HAP-1 (cell line): Measurements from ENCODE around the gene NOCT.
"Not testable (repeated sequence)": the region's sequence is repeated elsewhere in the genome, so short reads cannot be mapped to it uniquely, and the experiment has no call there.

Source experiments
- DNase-seq, 2 experiments: peaks; one replicate each; pipeline ENCODE4 v3.0.0-alpha.2; 2016 to 2020; ENCODE audit warnings: low spot score in 2 of 2
- H3K27me3 ChIP-seq: fragments of 250-450 bp; sonication (Bioruptor Pico); 2 replicates; pipeline ENCODE4 v1.5.1; 2020; ENCODE audit warnings: low read depth, mild to moderate bottlenecking, moderate library complexity
- H3K36me3 ChIP-seq: fragments of 250-450 bp; sonication (Bioruptor Pico); replicated peaks from 2 replicates; pipeline ENCODE4 v1.5.1; 2020; ENCODE audit warnings: mild to moderate bottlenecking
- H3K4me1 ChIP-seq: fragments of 250-450 bp; sonication (Bioruptor Pico); 2 replicates; pipeline ENCODE4 v1.5.1; 2020; ENCODE audit warnings: mild to moderate bottlenecking
- H3K4me3 ChIP-seq: fragments of 250-450 bp; sonication (Bioruptor Pico); 2 replicates; pipeline ENCODE4 v1.5.1; 2020; ENCODE audit warnings: mild to moderate bottlenecking, moderate library complexity
- H3K9me3 ChIP-seq: fragments of 250-450 bp; sonication (Bioruptor Pico); 2 replicates; pipeline ENCODE4 v1.5.1; 2020; ENCODE audit warnings: mild to moderate bottlenecking, moderate library complexity
- in situ Hi-C: fragments of 300-500 bp; cut with MboI; formaldehyde crosslinking; loops from 3 replicates; pipeline ENCODE4 v1.14.3; 2020; ENCODE audit warnings: low sequenced_read_pairs, inconsistent platforms, mixed read lengths

The NOCT gene

GRCh38 chr4:138992676-138993075 is 22.9 kb upstream of the NOCT start:
- Histone ChIP-seq H3K4me3 (no peak overlapping the region), H3K9me3 (no peaks in the 10 kb centered on the region), H3K27me3 (no peaks in the 10 kb centered on the region), H3K4me1 (no peaks in the 10 kb centered on the region), H3K36me3 (no peaks in the 10 kb centered on the region)
- no peak for DNase-seq
- in situ Hi-C loops, result no loop called here

- Histone ChIP-seq H3K36me3 (no peaks in the 10 kb centered on the region), H3K4me1 (no peaks in the 10 kb centered on the region), H3K27me3 (no peaks in the 10 kb centered on the region), H3K9me3 (no peaks in the 10 kb centered on the region), H3K4me3 (no peak overlapping the region)
- in situ Hi-C loops, result no loop called here
- peak in 1 of 2 experiments; percentile 10 for DNase-seq
These were observed 19.5 kb upstream of the NOCT start for GRCh38 chr4:138996090-138996489.

DNA sequence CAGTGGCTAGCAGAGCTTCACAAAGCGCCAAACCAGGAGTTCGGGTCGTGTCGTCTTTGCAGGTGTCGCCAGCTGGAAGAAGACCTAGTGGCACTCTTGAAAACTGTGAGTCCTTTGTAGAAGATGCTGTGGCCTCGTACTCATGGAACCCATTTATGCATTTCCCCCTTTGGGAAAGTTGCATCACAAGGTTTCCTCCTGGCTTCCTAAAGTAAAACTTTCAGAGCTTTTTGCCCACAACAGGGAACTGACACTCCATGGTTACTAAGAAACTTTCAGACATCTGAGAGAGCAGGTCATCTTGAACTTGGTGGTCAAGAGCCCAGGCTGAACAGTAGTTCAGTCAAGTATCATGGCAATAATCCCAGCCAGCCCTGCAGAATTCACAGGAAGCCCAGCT is 15.9 kb upstream of the NOCT start:
- Histone ChIP-seq H3K9me3 (no peaks in the 10 kb centered on the region), H3K4me1 (no peaks in the 10 kb centered on the region), H3K4me3 (no peak overlapping the region), H3K27me3 (no peaks in the 10 kb centered on the region), H3K36me3 (no peaks in the 10 kb centered on the region)
- in situ Hi-C loops, result no loop called here
- no peak for DNase-seq

DNA sequence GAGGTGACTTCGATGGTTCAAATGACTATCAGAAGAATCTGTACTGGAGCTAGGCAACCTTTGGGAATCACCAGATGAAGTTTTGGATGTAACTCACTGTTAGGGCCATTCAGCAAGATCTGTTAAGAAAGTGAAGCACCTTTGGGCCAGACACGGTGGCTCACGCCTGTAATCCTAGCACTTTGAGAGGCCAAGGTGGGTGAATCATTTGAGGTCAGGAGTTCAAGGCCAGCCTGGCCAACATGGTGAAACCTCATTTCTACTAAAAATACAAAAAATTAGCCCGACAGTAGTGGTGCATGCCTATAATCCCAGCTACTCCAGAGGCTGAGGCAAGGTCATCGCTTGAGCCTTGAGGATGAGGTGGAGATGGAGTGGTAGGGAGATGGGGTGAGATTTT is 15.4 kb upstream of the NOCT start:
- DNase-seq, in situ Hi-C loops: not testable (repeated sequence)

DNA sequence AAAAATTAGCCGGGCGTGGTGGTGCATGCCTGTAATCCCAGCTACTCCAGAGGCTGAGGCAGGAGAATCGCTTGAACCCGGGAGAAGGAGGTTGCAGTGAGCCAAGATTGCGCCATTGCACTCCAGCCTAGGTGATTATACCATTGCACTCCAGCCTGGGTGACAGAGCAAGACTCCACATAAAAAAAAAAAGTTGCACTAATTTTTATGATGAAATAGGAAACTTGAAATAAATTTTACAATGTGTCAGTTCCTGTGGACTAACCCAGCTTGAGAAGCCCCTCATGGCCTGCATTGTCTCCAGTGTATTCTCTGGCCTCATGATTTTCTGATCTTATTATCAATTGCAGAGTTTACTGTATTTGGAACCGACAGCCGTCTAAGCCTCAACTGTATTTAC is 14.2 kb upstream of the NOCT start:
- H3K36me3 ChIP-seq, H3K4me3 ChIP-seq, H3K9me3 ChIP-seq, H3K4me1 ChIP-seq, DNase-seq, H3K27me3 ChIP-seq, in situ Hi-C loops: not testable (repeated sequence)

More for the DNA sequence above, 15.4 kb upstream of the NOCT start:
- H3K4me1 ChIP-seq, H3K9me3 ChIP-seq, H3K27me3 ChIP-seq, H3K4me3 ChIP-seq, H3K36me3 ChIP-seq: not testable (repeated sequence)

DNA sequence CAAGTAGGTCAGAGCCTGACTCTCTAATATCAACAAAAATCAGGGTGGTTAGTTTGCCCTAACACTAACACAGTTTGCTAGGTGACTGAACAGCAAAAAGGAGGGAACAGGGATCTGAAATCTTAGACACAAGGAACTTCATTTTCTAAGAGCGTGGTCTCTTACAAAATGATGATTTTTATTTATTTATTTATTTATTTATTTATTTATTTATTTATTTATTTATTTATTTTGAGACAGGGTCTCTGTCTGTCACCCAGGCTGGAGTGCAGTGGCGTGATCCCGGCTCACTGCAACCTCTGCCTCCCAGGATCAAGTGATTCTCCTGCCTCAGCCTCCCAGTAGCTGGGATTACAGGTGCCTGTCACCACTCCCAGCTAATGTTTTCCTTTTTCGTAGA is 11.9 kb upstream of the NOCT start:
- in situ Hi-C loops, result not testable (repeated sequence)

GRCh38 chr4:139005774-139006173 is 9.8 kb upstream of the NOCT start:
- Histone ChIP-seq H3K27me3 (no peaks in the 10 kb centered on the region), H3K36me3 (no peaks in the 10 kb centered on the region), H3K4me1 (no peaks in the 10 kb centered on the region), H3K9me3 (peaks cover 8% of the 10 kb centered on the region), H3K4me3 (no peak overlapping the region)
- DNase-seq, result no peak
- in situ Hi-C loops, result no loop called here

More for the DNA sequence above, 11.9 kb upstream of the NOCT start:
- not testable (repeated sequence) for H3K4me1 ChIP-seq, DNase-seq, H3K27me3 ChIP-seq, H3K36me3 ChIP-seq, H3K9me3 ChIP-seq, H3K4me3 ChIP-seq

GRCh38 chr4:139007640-139008039 is 7.9 kb upstream of the NOCT start:
- Histone ChIP-seq H3K9me3 (peaks cover 8% of the 10 kb centered on the region), H3K36me3 (no peaks in the 10 kb centered on the region), H3K4me1 (no peaks in the 10 kb centered on the region), H3K27me3 (no peaks in the 10 kb centered on the region), H3K4me3 (no peak overlapping the region)
- no peak for DNase-seq
- in situ Hi-C loops, result no loop called here

DNA sequence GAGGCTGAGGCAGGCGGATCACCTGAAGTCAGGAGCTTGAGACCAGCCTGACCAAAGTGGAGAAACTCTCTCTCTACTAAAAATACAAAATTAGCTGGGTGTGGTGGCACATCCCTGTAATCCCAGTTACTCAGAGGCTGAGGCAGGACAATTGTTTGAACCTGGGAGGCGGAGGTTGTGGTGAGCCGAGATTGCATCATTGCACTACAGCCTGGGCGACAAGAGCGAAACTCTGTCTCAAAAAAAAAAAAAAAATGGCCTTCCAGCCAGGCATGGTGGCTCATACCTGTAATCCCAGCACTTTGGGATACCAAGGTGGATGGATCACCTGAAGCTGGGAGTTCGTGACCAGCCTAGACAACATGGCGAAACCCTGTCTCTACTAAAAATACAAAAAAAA is 7.3 kb upstream of the NOCT start:
- H3K27me3 ChIP-seq, in situ Hi-C loops, H3K4me1 ChIP-seq, H3K36me3 ChIP-seq, H3K9me3 ChIP-seq, DNase-seq, H3K4me3 ChIP-seq: not testable (repeated sequence)

GRCh38 chr4:139009702-139010101 is 5.9 kb upstream of the NOCT start:
- Histone ChIP-seq H3K4me1 (peaks cover 8% of the 10 kb centered on the region), H3K36me3 (no peaks in the 10 kb centered on the region), H3K4me3 (no peak overlapping the region), H3K27me3 (no peaks in the 10 kb centered on the region), H3K9me3 (peaks cover 8% of the 10 kb centered on the region)
- no peak for DNase-seq
- in situ Hi-C loops, result no loop called here

- Histone ChIP-seq H3K27me3 (no peaks in the 10 kb centered on the region), H3K9me3 (peaks cover 8% of the 10 kb centered on the region), H3K36me3 (no peaks in the 10 kb centered on the region), H3K4me1 (peaks cover 14% of the 10 kb centered on the region), H3K4me3 (no peak overlapping the region)
- no peak for DNase-seq
- in situ Hi-C loops, result no loop called here
These were observed 4.2 kb upstream of the NOCT start for GRCh38 chr4:139011225-139011950.

DNA sequence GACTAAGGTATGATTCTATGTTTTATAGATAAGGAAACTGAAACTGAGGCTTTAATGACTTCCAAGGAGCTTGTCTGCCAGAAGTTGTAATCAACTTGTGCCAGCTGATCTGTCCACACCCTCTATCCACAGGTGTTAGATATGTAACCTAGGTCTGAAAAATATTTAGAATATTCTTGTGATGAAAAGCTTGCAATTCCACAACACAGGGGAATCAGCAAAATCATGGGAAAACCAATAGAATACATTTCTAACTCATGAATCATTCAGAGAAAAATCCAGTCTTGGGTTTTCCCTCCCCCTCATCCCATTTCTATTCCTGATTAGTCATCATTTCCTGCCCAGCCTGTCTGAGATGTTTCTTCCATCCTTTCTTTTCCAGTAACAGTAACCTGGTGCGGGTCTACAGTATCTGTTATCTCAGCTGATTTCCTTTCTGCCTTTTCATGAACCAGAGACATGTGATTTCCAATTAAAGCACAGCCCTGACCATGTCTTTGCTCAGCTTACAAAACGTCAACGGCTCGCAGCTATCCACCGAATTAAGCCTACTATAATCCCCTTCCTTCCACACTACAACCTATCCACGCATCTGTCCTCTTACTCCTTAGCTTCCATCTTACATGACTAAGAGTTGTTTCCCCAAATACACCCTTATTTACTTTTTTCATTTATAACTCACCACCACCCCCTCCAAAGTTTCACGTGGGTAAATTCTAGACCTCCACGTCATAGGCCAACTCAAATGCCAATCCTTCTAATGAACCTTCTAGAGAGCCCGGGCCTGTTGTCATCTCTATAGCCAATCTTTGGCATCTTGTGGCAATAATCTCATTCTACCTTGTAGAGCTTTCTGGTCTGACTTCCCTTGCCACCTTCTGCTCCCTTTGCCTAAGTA is 961 bp upstream of the NOCT start:
- DNase-seq, result peak in 1 of 2 experiments; percentile 29
- in situ Hi-C loops, result no loop called here
- H3K4me3 ChIP-seq, result peak overlapping the region; percentile 70
- peaks cover 31% of the 10 kb centered on the region for H3K4me1 ChIP-seq
- no peaks in the 10 kb centered on the region for H3K36me3 ChIP-seq
- no peaks in the 10 kb centered on the region for H3K27me3 ChIP-seq
- H3K9me3 ChIP-seq, result no peaks in the 10 kb centered on the region

DNA sequence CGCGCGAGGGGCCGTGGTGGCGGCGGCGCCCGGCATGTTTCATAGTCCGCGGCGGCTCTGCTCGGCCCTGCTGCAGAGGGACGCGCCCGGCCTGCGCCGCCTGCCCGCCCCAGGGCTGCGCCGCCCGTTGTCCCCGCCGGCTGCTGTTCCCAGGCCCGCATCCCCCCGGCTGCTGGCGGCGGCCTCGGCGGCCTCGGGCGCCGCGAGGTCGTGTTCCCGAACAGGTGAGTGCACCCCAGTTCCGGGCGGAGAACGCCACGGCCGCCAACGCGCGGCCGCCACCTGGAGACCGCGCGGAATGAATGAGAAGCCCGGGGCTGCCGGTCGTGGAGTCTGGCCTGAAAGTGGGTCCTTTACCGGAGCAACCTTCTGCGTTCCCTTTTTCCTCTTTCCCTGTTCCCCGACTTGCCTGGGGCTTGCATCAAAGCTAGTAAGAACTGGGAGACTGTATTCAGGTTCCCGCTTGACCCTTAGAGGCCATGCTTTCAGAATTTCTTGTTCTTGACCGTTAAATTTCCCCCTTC is 429 bp downstream of the NOCT start:
- Histone ChIP-seq H3K9me3 (no peaks in the 10 kb centered on the region), H3K4me3 (peak overlapping the region; percentile 70), H3K36me3 (no peaks in the 10 kb centered on the region), H3K27me3 (no peaks in the 10 kb centered on the region), H3K4me1 (peaks cover 43% of the 10 kb centered on the region)
- DNase-seq, result peak; percentile 16 to 54
- in situ Hi-C loops, result no loop called here

GRCh38 chr4:139017861-139018260 is 2.3 kb downstream of the NOCT start:
- H3K4me3 ChIP-seq, result peak overlapping the region; percentile 70
- no peak for DNase-seq
- in situ Hi-C loops, result no loop called here
- no peaks in the 10 kb centered on the region for H3K36me3 ChIP-seq
- no peaks in the 10 kb centered on the region for H3K27me3 ChIP-seq
- H3K4me1 ChIP-seq, result peaks cover 49% of the 10 kb centered on the region
- no peaks in the 10 kb centered on the region for H3K9me3 ChIP-seq
